Breast epithelium (tissue), 3 donors: ENCODE data around the gene RFC5.

Experiments
- CTCF ChIP-seq, 3 donors: fragments of 450-650 bp; IDR thresholded peaks; one replicate each; pipeline ENCODE4 v1.5.1; 2016 to 2017; ENCODE audit warnings: antibody characterized with exemption in 3 of 3, mild to moderate bottlenecking in 3 of 3, moderate library complexity in 3 of 3
- POLR2A ChIP-seq: fragments of 450-650 bp; IDR thresholded peaks from one replicate; pipeline ENCODE4 v1.6.1; 2016; ENCODE audit warnings: antibody characterized with exemption, mild to moderate bottlenecking, moderate library complexity
- POLR2AphosphoS5 ChIP-seq, 3 donors: sonication (generic); formaldehyde crosslinking; IDR thresholded peaks; one replicate each; pipeline ENCODE4 v1.6.1; 2017; ENCODE audit warnings: antibody characterized with exemption in 3 of 3

- no peak for TF ChIP-seq CTCF (IDR thresholded peaks at IDR 0.05)
- TF ChIP-seq POLR2AphosphoS5 (IDR thresholded peaks at IDR 0.05), result no peak
- TF ChIP-seq POLR2A, result no peak
Measured at GRCh38 chr12:118029166-118029565, 12.7 kb downstream of the RFC5 start.
